Keratinocyte (primary cell): ENCODE measurements around the gene CRPPA. TPM values are rescaled to one million over a fixed set of nuclear protein-coding genes. Genes with fewer than 3 reads are reported as not detected.

ENCODE experiments used
- DNase-seq: peaks from one replicate; pipeline ENCODE4 v3.0.0-alpha.2; 2011; ENCODE audit warnings: low read depth, missing footprints, low spot score
- FAIRE-seq: peaks from 2 replicates; lab custom pipeline; 2011; peaks lifted over from hg19 to GRCh38; lab: Jason Lieb, UNC
- H2AFZ ChIP-seq: 2 replicates; pipeline ENCODE4 v1.6.0; 2012; ENCODE audit warnings: low read length, control low read depth, inconsistent platforms; ENCODE audit not compliant: control insufficient read depth
- H3K27ac ChIP-seq: 2 replicates; pipeline ENCODE4 v1.5.1; 2011; ENCODE audit warnings: low read length; ENCODE audit not compliant: control insufficient read depth, insufficient read depth
- H3K27me3 ChIP-seq: 3 replicates; pipeline ENCODE4 v1.6.0; 2011; ENCODE audit warnings: low read length; ENCODE audit not compliant: control insufficient read depth, insufficient read depth; ENCODE audit errors: extremely low read depth
- H3K36me3 ChIP-seq, 2 experiments: 2 replicates in 1 of 2; 3 replicates in 1 of 2; pipeline ENCODE4 v1.5.1; 2011; ENCODE audit warnings: low read length in 2 of 2, mild to moderate bottlenecking in 1 of 2; ENCODE audit not compliant: control insufficient read depth in 2 of 2, insufficient read depth in 2 of 2; ENCODE audit errors: extremely low read depth in 1 of 2
- H3K4me1 ChIP-seq: 3 replicates; pipeline ENCODE4 v1.5.1; 2011; ENCODE audit warnings: low read length; ENCODE audit not compliant: control insufficient read depth, insufficient read depth; ENCODE audit errors: extremely low read depth
- H3K4me2 ChIP-seq: 3 replicates; pipeline ENCODE4 v1.6.0; 2011; ENCODE audit warnings: low read depth, low read length; ENCODE audit not compliant: control insufficient read depth, insufficient read depth; ENCODE audit errors: extremely low read depth
- H3K4me3 ChIP-seq, 3 experiments: fragments of 200-600 bp in 1 of 3; sonication (generic) in 1 of 3; 2 replicates in 2 of 3; 3 replicates in 1 of 3; pipeline ENCODE4 v1.5.1; 2011 to 2016; ENCODE audit warnings: low read length in 3 of 3, mild to moderate bottlenecking in 3 of 3, control low read depth in 2 of 3, inconsistent platforms in 1 of 3, low read depth in 1 of 3, mixed read lengths in 1 of 3, mixed run types in 1 of 3, moderate library complexity in 1 of 3; ENCODE audit not compliant: control insufficient read depth in 2 of 3, insufficient read depth in 2 of 3; ENCODE audit errors: extremely low read depth in 1 of 3
- H3K79me2 ChIP-seq: 2 replicates; pipeline ENCODE4 v1.6.0; 2012; ENCODE audit warnings: low read length; ENCODE audit not compliant: control insufficient read depth, insufficient read depth
- H3K9ac ChIP-seq: 3 replicates; pipeline ENCODE4 v1.6.0; 2011; ENCODE audit warnings: low read length; ENCODE audit not compliant: control insufficient read depth, insufficient read depth; ENCODE audit errors: extremely low read depth
- H3K9me1 ChIP-seq: 3 replicates; pipeline ENCODE4 v1.6.0; 2011; ENCODE audit warnings: low read length; ENCODE audit not compliant: control insufficient read depth, insufficient read depth; ENCODE audit errors: extremely low read depth
- H3K9me3 ChIP-seq: 2 replicates; pipeline ENCODE4 v1.5.1; 2012; ENCODE audit warnings: low read depth, low read length; ENCODE audit not compliant: control insufficient read depth
- H4K20me1 ChIP-seq: 3 replicates; pipeline ENCODE4 v1.6.0; 2011; ENCODE audit warnings: low read length; ENCODE audit not compliant: control insufficient read depth, insufficient read depth; ENCODE audit errors: extremely low read depth
- EZH2 ChIP-seq: IDR thresholded peaks from one replicate; pipeline ENCODE4 v1.6.1; 2012; ENCODE audit warnings: inconsistent platforms, mild to moderate bottlenecking, low read length, moderate library complexity
- dilution Hi-C: fragments of 300-500 bp; cut with MboI; formaldehyde crosslinking; loops from one replicate; pipeline ENCODE4 v1.7.0; 2020; ENCODE audit warnings: low sequenced_read_pairs; ENCODE audit not compliant: extremely low pct_ligation_motif_present
- polyA plus RNA-seq, 5 experiments: library from polyadenylated mRNA; depleted of rRNA in 3 of 5; stranded (reverse) in 3 of 5; stranded (forward) in 1 of 5; unstranded in 1 of 5; fragments of >200 nt; gene quantifications; 1 replicate in 1 of 5; 2 replicates in 3 of 5; 3 replicates in 1 of 5; pipeline versions ENCODE4 v1.2.1 to v1.2.3, GENCODE V29; 2011 to 2012; ENCODE audit warnings: missing spikeins in 2 of 5, low read depth in 1 of 5, low replicate concordance in 1 of 5
- TF ChIP-seq, protein P1 (sequence below), 3 experiments: IDR thresholded peaks in 1 of 3; conservative IDR thresholded peaks in 1 of 3; optimal IDR thresholded peaks in 1 of 3; 2 replicates in 2 of 3; 3 replicates in 1 of 3; pipeline versions ENCODE3 to v1.5.1; 2011; ENCODE audit warnings: low read length in 3 of 3, mild to moderate bottlenecking in 3 of 3, moderate library complexity in 2 of 3, control low read depth in 1 of 3, inconsistent platforms in 1 of 3; ENCODE audit not compliant: insufficient read depth in 2 of 3; ENCODE audit errors: extremely low read depth in 1 of 3

CRPPA gene
- polyA plus RNA-seq, 1 donor (not counting 4 experiments of a cell fraction or from before 2014, with no cell fraction given): 0.51 TPM

DNA sequence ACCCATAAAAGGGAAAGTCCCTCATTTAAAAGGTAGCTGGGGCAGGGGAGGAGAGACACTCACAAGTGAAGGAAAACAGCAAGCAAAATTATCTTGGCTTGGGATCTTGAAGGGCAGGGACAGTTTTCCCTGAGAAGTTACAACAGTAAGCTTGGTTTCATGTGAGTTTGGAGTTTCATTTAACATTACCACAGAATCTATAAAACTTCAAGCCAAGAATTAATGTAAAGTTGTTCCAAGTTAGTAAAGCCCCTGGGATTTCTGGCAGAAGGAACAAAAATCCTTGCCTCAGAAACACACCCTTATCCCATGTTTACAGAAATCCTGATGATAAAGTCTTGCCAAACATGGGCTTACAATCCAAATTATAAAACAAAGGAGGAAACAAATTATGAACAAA lies 19.2 kb downstream of the CRPPA start:
- no peak for FAIRE-seq

DNA sequence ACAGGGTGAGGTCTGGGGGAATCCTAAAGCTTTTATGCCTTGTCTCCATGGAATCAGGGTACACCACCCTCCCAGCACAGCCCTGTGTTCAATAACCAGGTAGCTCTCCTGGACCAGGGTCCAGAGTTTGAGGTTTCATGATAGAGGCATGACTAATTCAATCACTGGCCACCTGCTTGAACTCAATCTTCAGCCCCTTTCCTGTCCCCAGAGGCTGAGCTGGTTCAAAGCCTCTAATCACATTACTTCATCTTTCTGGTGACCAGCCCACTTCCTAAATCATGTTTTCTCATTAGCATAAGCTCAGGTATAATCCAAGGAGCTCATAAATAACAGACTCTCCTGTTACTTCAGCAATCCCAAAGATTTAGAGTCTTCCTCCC lies 20.5 kb downstream of the CRPPA start:
- H3K79me2 ChIP-seq: no peaks in the 10 kb centered on the region
- no peaks in the 10 kb centered on the region for H3K4me1 ChIP-seq
- no peak overlapping the region for H2AFZ ChIP-seq
- peaks cover 38% of the 10 kb centered on the region for H3K9me3 ChIP-seq
- H3K36me3 ChIP-seq: no peaks in the 10 kb centered on the region
- DNase-seq: no peak
- no peak overlapping the region for H3K27ac ChIP-seq
- no peaks in the 10 kb centered on the region for H4K20me1 ChIP-seq
- no peaks in the 10 kb centered on the region for H3K9me1 ChIP-seq
- no peak overlapping the region for H3K4me2 ChIP-seq
- no peaks in the 10 kb centered on the region for H3K27me3 ChIP-seq
- dilution Hi-C loops: no loop called here
- TF ChIP-seq EZH2: no peak
- TF ChIP-seq, protein P1, sequence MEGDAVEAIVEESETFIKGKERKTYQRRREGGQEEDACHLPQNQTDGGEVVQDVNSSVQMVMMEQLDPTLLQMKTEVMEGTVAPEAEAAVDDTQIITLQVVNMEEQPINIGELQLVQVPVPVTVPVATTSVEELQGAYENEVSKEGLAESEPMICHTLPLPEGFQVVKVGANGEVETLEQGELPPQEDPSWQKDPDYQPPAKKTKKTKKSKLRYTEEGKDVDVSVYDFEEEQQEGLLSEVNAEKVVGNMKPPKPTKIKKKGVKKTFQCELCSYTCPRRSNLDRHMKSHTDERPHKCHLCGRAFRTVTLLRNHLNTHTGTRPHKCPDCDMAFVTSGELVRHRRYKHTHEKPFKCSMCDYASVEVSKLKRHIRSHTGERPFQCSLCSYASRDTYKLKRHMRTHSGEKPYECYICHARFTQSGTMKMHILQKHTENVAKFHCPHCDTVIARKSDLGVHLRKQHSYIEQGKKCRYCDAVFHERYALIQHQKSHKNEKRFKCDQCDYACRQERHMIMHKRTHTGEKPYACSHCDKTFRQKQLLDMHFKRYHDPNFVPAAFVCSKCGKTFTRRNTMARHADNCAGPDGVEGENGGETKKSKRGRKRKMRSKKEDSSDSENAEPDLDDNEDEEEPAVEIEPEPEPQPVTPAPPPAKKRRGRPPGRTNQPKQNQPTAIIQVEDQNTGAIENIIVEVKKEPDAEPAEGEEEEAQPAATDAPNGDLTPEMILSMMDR (optimal IDR thresholded peaks at IDR 0.05 in 1 of 3, IDR thresholded peaks at IDR 0.05 in 1 of 3, conservative IDR thresholded peaks at IDR 0.05 in 1 of 3; ENCODE audit: extremely low read depth in 1 of 3, insufficient read depth in 2 of 3, low read length in 3 of 3): no peak
- no peak overlapping the region for H3K4me3 ChIP-seq
- no peak overlapping the region for H3K9ac ChIP-seq
- FAIRE-seq: no peak

More for the DNA sequence above, 19.2 kb downstream of the CRPPA start:
- Histone ChIP-seq H3K27me3 (no peaks in the 10 kb centered on the region), H2AFZ (no peak overlapping the region), H3K9me3 (peaks cover 34% of the 10 kb centered on the region), H4K20me1 (no peaks in the 10 kb centered on the region), H3K9me1 (no peaks in the 10 kb centered on the region), H3K4me1 (no peaks in the 10 kb centered on the region), H3K36me3 (no peaks in the 10 kb centered on the region), H3K79me2 (no peaks in the 10 kb centered on the region), H3K27ac (no peak overlapping the region), H3K4me2 (no peak overlapping the region), H3K4me3 (no peak overlapping the region), H3K9ac (no peak overlapping the region)
- dilution Hi-C loops: no loop called here
- DNase-seq: no peak
- no peak for TF ChIP-seq EZH2
- TF ChIP-seq, protein P1 (optimal IDR thresholded peaks at IDR 0.05 in 1 of 3, IDR thresholded peaks at IDR 0.05 in 1 of 3, conservative IDR thresholded peaks at IDR 0.05 in 1 of 3; ENCODE audit: extremely low read depth in 1 of 3, insufficient read depth in 2 of 3, low read length in 3 of 3): no peak
